K562 (cell line): ENCODE results near the gene PBXIP1. TPM values are rescaled to one million over a fixed set of nuclear protein-coding genes. Genes with fewer than 3 reads are reported as not detected.

Experiments used
- ETV1 ChIP-seq: fragments of 450-650 bp; conservative IDR thresholded peaks from 2 replicates; pipeline ENCODE4 v1.6.1; 2016; ENCODE audit warnings: missing genetic modification characterization, control low read depth, low read depth, missing compliant biosample characterization
- HNRNPLL ChIP-seq: fragments of 200-400 bp; formaldehyde crosslinking; IDR thresholded peaks from 2 replicates; pipeline ENCODE4 v1.6.1; 2017; ENCODE audit warnings: low read length, low read depth, mild to moderate bottlenecking; ENCODE audit not compliant: poor library complexity, severe bottlenecking
- NR4A1 ChIP-seq, 2 experiments: fragments of 250-450 bp in 1 of 2; fragments of 450-650 bp in 1 of 2; sonication (Bioruptor Pico) in 1 of 2; IDR thresholded peaks; 2 replicates each; pipeline versions ENCODE4 v1.4.0 to v1.6.1; 2016 to 2020; ENCODE audit warnings: mild to moderate bottlenecking in 2 of 2, missing compliant biosample characterization in 1 of 2, missing genetic modification characterization in 1 of 2, moderate library complexity in 1 of 2
- POLR2A ChIP-seq: fragments of 450-650 bp; conservative IDR thresholded peaks from 2 replicates; pipeline ENCODE4 v1.6.1; 2016
- RBBP5 ChIP-seq: fragments of 200-600 bp; sonication (generic); IDR thresholded peaks from 2 replicates; pipeline ENCODE4 v1.6.1; 2012; ENCODE audit warnings: borderline replicate concordance, mild to moderate bottlenecking, low read length, control low read depth, inconsistent platforms; ENCODE audit not compliant: insufficient read depth, poor library complexity, severe bottlenecking
- TRIM24 ChIP-seq, 2 experiments: fragments of 450-650 bp; IDR thresholded peaks; 2 replicates each; pipeline ENCODE4 v1.6.1; 2016
- ZNF23 ChIP-seq: fragments of 250-450 bp; sonication (Bioruptor Pico); IDR thresholded peaks from 2 replicates; pipeline ENCODE4 v1.4.0; 2020; ENCODE audit warnings: mild to moderate bottlenecking
- ZNF589 ChIP-seq: fragments of 200-800 bp; sonication (Bioruptor generic); IDR thresholded peaks from 2 replicates; pipeline ENCODE4 v1.6.1; 2016; ENCODE audit warnings: low read depth, missing genetic modification characterization, missing compliant biosample characterization
- ZNF764 ChIP-seq: fragments of 250-450 bp; sonication (Bioruptor Pico); IDR thresholded peaks from 2 replicates; pipeline ENCODE4 v1.4.0; 2020; ENCODE audit warnings: low read depth, mild to moderate bottlenecking, moderate library complexity
- polyA plus RNA-seq, 8 experiments: library from polyadenylated mRNA; depleted of rRNA in 4 of 8; stranded (reverse) in 5 of 8; unstranded in 3 of 8; fragments of >200 nt; fragmentation: Nextera tagmentation in 2 of 8; fragmentation: Illumina TruSeq in 1 of 8; extraction: Ambion mirVana in 2 of 8; extraction: Trizol in 1 of 8; gene quantifications; 2 replicates each; pipeline versions ENCODE4 v1.2.1 to v1.2.3, GENCODE V29; 2011 to 2014; ENCODE audit warnings: inconsistent platforms in 1 of 8, missing spikeins in 1 of 8
- total RNA-seq, 7 experiments: library from RNA; depleted of rRNA in 6 of 7; stranded (reverse); fragments of >200 nt in 6 of 7; fragmentation: Illumina TruSeq in 2 of 7; extraction: Trizol in 2 of 7; gene quantifications; 2 replicates each; pipeline versions ENCODE4 v1.2.1 to v1.2.3, GENCODE V29; 2011 to 2021; ENCODE audit warnings: low replicate concordance in 1 of 7
- TF ChIP-seq, protein P1 (sequence below): fragments of 200-600 bp; sonication (generic); IDR thresholded peaks from one replicate; pipeline ENCODE4 v1.6.1; 2012; ENCODE audit warnings: mild to moderate bottlenecking, low read depth, low read length, inconsistent platforms
- TF ChIP-seq, protein P2 (sequence below), 2 experiments: fragments of 450-650 bp; conservative IDR thresholded peaks; 2 replicates each; pipeline ENCODE4 v1.6.1; 2017; ENCODE audit warnings: mild to moderate bottlenecking in 2 of 2, moderate library complexity in 2 of 2
- TF ChIP-seq, protein P3 (sequence below): fragments of 450-650 bp; IDR thresholded peaks from 2 replicates; pipeline ENCODE4 v1.6.1; 2016; ENCODE audit warnings: borderline replicate concordance

Gene PBXIP1
- total and polyA plus RNA-seq, 9 of the 15 experiments (the other 6 are each of a cell fraction or from before 2014, with no cell fraction given), result 0.13 to 8.3 (median 5.8) TPM

DNA sequence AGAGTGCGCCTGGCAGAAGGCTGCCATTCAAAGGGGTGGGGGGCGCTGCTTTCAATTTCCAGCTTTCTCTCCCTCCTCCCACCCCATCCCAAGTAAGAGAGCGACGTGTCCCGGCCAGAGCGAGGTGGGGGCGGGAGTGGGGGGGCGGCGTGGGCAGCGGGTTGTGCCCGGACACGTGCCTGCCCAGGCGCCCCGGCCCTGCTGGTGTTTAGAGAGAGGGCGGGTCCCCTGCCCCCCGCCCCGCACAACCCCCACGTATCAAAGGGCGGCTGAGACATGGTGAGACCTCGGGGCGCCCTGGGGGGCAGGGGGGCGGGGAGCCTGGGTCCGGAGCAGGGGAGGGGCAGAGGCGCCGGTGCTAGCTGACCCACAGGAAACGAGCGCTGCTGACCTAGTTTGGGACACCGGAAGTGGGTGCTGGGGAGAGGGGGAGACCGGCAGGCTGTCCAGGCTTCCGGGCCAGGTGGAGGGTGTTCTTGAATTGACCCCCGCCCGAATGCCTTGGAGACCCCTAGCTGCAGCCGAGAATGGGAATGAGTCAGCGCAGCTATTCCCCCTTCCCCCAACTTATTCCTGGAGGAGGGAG, 48.0 kb upstream of the PBXIP1 start (continued):
- TF ChIP-seq, protein P1, sequence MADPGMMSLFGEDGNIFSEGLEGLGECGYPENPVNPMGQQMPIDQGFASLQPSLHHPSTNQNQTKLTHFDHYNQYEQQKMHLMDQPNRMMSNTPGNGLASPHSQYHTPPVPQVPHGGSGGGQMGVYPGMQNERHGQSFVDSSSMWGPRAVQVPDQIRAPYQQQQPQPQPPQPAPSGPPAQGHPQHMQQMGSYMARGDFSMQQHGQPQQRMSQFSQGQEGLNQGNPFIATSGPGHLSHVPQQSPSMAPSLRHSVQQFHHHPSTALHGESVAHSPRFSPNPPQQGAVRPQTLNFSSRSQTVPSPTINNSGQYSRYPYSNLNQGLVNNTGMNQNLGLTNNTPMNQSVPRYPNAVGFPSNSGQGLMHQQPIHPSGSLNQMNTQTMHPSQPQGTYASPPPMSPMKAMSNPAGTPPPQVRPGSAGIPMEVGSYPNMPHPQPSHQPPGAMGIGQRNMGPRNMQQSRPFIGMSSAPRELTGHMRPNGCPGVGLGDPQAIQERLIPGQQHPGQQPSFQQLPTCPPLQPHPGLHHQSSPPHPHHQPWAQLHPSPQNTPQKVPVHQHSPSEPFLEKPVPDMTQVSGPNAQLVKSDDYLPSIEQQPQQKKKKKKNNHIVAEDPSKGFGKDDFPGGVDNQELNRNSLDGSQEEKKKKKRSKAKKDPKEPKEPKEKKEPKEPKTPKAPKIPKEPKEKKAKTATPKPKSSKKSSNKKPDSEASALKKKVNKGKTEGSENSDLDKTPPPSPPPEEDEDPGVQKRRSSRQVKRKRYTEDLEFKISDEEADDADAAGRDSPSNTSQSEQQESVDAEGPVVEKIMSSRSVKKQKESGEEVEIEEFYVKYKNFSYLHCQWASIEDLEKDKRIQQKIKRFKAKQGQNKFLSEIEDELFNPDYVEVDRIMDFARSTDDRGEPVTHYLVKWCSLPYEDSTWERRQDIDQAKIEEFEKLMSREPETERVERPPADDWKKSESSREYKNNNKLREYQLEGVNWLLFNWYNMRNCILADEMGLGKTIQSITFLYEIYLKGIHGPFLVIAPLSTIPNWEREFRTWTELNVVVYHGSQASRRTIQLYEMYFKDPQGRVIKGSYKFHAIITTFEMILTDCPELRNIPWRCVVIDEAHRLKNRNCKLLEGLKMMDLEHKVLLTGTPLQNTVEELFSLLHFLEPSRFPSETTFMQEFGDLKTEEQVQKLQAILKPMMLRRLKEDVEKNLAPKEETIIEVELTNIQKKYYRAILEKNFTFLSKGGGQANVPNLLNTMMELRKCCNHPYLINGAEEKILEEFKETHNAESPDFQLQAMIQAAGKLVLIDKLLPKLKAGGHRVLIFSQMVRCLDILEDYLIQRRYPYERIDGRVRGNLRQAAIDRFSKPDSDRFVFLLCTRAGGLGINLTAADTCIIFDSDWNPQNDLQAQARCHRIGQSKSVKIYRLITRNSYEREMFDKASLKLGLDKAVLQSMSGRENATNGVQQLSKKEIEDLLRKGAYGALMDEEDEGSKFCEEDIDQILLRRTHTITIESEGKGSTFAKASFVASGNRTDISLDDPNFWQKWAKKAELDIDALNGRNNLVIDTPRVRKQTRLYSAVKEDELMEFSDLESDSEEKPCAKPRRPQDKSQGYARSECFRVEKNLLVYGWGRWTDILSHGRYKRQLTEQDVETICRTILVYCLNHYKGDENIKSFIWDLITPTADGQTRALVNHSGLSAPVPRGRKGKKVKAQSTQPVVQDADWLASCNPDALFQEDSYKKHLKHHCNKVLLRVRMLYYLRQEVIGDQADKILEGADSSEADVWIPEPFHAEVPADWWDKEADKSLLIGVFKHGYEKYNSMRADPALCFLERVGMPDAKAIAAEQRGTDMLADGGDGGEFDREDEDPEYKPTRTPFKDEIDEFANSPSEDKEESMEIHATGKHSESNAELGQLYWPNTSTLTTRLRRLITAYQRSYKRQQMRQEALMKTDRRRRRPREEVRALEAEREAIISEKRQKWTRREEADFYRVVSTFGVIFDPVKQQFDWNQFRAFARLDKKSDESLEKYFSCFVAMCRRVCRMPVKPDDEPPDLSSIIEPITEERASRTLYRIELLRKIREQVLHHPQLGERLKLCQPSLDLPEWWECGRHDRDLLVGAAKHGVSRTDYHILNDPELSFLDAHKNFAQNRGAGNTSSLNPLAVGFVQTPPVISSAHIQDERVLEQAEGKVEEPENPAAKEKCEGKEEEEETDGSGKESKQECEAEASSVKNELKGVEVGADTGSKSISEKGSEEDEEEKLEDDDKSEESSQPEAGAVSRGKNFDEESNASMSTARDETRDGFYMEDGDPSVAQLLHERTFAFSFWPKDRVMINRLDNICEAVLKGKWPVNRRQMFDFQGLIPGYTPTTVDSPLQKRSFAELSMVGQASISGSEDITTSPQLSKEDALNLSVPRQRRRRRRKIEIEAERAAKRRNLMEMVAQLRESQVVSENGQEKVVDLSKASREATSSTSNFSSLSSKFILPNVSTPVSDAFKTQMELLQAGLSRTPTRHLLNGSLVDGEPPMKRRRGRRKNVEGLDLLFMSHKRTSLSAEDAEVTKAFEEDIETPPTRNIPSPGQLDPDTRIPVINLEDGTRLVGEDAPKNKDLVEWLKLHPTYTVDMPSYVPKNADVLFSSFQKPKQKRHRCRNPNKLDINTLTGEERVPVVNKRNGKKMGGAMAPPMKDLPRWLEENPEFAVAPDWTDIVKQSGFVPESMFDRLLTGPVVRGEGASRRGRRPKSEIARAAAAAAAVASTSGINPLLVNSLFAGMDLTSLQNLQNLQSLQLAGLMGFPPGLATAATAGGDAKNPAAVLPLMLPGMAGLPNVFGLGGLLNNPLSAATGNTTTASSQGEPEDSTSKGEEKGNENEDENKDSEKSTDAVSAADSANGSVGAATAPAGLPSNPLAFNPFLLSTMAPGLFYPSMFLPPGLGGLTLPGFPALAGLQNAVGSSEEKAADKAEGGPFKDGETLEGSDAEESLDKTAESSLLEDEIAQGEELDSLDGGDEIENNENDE, result no peak
- TF ChIP-seq TRIM24 (IDR thresholded peaks at IDR 0.05) (no peak), NR4A1 (CRISPR knock-in tag; IDR thresholded peaks at IDR 0.05) (no peak), NR4A1 (tag; IDR thresholded peaks at IDR 0.05) (no peak), ZNF589 (CRISPR knock-in tag) (peak; percentile 66; the same call in 1 of the 2 replicates), ZNF764 (CRISPR knock-in tag) (no peak), HNRNPLL (no peak), ETV1 (tag) (peak; percentile 84), RBBP5 (no peak), ZNF23 (CRISPR knock-in tag) (no peak), POLR2A (no peak)
- TF ChIP-seq, protein P2, sequence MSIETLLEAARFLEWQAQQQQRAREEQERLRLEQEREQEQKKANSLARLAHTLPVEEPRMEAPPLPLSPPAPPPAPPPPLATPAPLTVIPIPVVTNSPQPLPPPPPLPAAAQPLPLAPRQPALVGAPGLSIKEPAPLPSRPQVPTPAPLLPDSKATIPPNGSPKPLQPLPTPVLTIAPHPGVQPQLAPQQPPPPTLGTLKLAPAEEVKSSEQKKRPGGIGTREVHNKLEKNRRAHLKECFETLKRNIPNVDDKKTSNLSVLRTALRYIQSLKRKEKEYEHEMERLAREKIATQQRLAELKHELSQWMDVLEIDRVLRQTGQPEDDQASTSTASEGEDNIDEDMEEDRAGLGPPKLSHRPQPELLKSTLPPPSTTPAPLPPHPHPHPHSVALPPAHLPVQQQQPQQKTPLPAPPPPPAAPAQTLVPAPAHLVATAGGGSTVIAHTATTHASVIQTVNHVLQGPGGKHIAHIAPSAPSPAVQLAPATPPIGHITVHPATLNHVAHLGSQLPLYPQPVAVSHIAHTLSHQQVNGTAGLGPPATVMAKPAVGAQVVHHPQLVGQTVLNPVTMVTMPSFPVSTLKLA (conservative IDR thresholded peaks at IDR 0.05), result peak; percentile 64 to 79
- TF ChIP-seq, protein P3, sequence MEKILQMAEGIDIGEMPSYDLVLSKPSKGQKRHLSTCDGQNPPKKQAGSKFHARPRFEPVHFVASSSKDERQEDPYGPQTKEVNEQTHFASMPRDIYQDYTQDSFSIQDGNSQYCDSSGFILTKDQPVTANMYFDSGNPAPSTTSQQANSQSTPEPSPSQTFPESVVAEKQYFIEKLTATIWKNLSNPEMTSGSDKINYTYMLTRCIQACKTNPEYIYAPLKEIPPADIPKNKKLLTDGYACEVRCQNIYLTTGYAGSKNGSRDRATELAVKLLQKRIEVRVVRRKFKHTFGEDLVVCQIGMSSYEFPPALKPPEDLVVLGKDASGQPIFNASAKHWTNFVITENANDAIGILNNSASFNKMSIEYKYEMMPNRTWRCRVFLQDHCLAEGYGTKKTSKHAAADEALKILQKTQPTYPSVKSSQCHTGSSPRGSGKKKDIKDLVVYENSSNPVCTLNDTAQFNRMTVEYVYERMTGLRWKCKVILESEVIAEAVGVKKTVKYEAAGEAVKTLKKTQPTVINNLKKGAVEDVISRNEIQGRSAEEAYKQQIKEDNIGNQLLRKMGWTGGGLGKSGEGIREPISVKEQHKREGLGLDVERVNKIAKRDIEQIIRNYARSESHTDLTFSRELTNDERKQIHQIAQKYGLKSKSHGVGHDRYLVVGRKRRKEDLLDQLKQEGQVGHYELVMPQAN, result peak; percentile 24; the same call in 1 of the 2 replicates
